Fibroblast of the conjunctiva (primary cell): ENCODE data around the gene PIP5K1B.

Experiments used
- DNase-seq: peaks from one replicate; pipeline ENCODE4 v3.0.0-alpha.2; 2010; ENCODE audit warnings: low read depth

Gene PIP5K1B

DNA sequence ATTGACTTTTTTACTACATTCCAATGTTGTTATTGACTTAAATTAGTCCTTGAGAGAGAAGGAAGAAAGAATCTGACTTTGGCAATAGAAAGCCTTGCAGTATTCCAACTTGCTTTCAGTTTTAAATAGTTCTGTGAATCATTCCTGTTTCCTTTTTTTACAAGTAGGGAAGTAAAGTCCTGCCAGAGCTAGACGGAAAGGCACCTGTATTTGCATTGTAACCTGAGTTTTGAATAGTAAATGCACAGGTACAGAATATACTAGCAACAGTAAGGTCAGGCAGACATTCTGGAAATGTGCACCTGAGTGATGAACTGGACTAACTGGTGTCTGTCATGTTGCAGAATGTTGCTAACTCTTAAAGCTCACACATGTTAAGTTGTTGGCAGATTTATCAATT lies 208.0 kb downstream of the PIP5K1B start:
- no peak for DNase-seq

DNA sequence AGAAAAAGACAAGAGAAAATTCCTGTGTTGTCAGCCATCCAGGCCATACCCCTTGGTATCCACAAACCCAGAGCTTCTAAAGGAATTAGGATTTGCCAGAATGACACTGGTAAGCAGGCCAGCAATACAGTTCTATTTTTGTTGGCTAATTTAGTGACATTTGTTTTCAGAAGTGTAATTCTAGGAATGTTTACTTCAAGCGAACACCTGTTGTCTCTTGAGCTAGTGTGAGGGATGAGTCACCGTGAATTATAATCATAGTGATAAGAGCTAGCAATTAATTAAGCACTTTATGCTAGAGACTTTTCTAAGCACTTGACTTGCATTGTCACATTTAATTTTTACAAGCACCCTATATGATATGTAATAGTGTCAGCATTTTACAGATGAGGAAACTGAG lies 209.7 kb downstream of the PIP5K1B start:
- DNase-seq = no peak

DNA sequence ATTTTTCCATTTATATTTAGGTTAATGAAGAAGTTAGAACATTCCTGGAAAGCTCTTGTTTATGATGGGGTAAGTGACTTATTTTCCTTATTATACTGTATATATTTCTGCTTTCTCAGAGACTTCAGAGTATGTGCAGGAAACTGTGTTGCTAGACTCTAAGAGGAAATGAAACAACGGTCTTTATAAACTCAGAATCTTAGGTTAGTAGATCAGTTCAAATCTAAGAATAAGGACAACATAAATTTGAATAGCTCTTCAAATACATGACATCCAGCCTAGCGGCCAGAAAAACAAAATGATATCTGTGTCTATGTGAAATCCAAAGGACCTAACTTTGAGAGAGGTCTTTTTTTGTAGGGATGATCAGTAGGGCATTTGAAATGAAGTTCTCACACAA lies 214.6 kb downstream of the PIP5K1B start:
- no peak for DNase-seq

DNA sequence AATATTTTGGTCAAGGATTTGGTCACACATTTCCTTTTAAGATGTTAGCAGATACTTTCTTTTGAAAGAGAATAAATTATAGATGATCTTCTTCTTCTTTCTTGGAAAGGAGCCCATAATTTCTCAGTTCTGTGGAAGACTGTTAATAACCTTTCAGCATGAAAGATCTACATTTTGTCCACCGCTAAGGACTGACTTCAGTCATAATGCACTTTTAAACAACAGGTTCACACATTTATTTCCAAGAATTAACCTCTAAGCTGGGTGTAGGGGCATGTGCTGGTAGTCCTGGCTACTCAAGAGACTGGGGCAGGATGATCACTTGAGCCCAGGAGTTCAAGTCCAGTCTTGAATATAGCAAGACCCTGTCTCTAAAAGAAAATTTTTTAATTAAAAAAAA lies 215.9 kb downstream of the PIP5K1B start:
- no peak for DNase-seq

DNA sequence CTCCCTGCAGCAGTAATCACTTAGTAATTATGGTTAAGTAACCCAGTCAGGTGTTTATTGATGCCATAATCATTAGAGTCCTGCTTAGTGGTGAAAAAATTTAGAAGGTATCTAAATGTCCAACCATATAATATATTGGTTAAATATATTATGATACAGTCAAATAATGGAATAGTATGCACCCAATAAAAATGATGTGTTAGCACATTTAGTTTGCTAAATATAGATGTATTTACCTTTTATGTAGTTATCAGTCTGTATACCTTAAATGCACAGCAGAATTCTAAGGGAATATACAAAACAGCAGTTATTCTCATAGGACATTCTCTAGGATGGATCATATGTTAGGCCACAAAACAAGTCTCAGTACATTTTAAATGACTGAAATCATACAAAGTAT lies 218.4 kb downstream of the PIP5K1B start:
- DNase-seq = no peak

DNA sequence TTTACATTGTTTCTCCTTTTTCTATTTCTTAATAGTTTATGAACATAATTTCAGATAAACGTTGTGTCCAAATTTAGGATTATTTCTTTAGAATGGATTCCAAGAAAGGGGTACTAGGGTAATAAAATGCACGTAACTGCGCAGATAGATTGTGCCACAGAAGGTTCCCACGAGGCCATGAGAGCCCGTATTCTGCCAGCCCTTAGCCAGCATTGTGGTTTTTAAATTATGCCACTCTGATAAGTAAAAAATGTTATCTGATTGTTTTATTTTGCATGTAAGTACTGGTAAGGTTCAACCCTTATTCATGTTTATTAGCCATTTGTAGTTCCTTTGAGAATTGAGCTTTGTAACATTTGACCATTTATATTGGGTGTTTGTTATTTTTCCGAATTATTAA lies 220.1 kb downstream of the PIP5K1B start:
- no peak for DNase-seq

DNA sequence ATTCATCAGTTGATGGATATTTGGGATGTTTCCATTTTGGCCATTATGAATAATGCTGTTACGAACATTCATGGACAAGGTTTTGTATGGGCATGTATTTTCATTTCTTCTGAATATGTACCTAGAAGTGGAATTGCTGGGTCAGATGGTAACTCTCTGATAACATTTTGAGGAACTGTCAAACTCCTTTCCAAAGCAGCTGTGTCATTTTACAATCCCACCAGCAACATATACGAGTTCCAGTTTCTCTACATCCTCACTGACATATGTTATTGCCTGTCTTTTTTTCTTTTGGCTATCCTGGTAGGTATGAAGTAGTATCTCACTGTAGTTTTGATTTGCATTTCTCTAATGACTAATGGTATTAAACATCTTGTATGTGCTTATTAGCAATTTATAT lies 222.1 kb downstream of the PIP5K1B start:
- no peak for DNase-seq

DNA sequence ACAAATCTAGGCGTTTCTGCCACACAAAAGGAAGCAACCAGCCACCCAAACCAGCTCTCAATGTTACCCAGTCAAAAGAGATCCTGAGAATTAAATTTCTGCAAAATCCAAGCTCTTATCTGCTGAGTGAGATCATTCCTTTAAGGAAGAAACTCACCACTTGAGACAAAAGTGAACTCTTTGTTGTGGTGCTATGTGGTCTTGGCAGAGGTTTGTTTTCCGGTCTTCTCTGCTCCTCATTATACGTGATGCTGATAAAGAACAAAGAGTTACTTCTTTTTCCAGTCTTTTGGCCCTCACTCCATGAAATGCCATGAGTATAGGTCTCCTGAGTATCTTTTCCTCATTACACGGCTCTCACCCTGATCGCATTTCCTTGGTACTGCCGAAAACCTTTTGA lies 226.8 kb downstream of the PIP5K1B start:
- DNase-seq = no peak

DNA sequence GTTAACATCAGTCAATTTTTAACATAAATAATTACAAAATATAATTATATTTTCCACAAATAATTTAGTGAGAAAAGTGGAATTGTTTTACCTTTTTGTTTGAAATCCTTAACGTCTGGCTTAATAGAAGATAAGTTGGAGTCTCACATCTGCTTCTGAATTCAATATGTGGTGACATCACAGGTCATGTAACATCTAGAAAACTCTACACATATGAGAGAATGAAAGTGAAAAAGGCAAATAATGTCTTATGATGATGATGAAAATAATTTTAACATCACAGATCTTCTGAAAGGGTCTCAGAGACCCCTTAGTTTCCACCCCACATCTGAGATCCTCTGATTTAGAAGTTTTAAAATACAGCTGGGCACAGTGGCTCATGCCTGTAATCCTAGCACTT lies 227.4 kb downstream of the PIP5K1B start:
- no peak for DNase-seq

DNA sequence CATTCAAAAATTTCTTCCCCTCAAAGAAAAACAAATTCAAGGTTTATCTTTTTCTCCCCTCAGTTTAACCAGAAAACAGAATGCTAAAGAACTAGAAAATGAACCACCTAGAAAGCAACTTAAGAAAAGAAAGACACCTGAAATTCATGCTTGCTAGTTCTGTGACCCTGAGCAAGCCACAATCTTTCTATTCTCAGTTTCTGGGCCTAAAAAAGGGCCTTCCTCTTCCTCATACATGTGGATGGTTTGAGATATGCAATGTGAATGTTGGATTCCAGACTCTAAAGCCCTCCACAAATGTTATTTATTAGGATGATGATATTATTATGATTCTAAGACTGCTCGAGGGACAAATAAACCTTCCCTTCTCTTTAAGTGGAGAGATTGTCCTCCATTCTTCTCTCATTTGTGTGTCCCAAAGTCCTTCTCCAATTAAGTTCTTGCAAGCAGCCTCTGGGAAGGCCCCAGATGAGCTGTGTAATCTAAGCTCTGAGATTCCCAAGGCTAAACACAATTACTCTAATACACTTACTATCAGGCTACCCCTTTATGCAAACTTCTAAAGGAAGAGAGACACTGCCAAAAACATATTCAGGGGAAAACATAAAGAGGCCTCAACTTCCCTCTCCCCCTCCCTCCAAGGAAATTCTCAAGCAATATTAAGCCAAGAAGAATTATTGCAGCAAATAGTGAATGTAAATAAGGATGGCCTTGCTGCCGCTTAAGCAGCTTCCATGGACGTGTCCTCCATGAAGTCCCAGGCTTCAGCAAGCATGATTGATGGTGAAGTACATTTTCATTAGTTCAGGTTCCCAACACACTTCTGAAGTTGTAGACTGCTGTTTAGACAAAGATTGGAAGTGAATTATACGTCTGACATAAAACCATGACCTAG lies 228.6 kb downstream of the PIP5K1B start:
- DNase-seq = no peak

DNA sequence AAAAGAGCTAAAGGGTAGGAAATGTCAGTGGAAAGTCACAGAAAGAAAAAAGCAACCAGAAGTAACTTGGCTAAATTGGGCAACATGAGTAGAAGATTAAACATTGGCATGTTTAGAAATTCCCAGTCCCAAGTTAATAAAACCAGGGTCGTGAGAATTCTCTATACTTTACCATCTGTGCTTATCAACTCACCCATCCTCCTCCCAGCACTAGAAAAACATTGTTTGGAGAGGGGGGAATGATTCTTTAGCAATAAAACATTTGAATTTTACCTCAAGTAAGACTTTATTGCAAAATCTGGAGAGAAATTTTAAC lies 229.2 kb downstream of the PIP5K1B start:
- no peak for DNase-seq

DNA sequence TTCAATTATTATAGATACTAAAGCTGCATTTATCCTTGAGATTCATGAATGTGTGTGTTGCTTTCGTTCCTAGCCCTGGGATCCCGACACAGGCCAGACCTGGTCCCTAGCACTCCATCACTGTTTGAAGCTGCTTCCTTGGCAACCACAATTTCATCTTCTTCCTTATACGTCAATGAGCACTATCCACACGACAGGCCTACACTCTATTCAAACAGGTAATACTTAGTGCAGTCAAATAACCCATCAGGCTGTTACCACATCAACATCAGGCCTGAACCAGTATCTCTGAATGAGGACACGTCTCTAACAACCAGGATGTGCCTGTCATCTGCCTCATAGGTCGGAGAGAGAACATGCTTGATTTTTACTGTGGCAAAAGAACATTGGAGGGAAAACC lies 235.5 kb downstream of the PIP5K1B start:
- no peak for DNase-seq

DNA sequence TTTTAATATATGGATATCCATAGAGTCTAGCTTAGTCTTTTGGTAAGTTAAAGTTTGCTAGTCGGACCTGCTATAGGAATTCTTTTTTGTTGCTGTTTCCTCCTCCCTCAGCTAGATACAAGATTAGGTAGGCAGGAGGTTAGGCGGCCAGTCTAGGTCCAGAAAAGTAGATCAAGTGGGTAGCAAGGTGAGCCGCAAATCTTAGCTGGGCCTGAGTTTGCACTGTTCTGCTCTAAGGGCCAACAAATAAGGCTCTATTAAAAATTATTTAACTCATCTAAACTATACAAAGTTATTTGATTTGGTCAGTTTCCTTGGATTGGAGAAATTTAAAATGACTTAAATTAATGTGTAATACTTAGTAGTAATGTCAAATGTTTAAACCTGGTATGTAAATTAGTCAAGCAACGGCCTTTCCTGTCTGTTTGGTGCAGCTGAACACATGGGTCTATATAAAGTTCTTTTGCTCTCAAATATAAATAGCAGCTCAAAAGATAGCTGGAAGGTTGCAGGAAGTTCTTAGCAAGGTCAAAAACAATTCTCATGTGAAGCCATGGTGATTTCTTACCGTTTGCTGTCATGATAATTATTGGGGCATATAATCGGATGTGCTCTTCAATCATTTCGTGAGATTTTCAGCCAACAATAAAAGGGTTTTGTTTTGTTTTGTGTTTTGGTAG lies 236.9 kb downstream of the PIP5K1B start:
- DNase-seq = no peak

DNA sequence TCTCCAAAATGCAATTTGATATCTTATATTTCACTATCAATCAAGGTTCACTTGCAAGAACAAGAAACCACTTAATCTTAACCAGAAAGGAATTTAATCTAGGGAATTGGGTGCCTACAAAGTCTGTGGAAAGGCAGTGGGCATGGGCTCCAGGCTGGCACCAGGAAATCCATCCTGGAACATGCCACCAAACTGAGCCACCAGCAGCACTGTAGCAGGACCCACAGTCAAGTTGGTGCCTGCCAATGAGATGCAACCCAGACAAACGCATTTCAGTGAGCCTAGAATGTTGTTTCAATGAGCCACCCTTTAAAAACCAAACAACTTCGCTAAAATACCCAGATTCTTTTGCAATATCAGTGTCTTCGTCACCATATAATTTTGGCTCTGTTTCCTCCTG lies 237.8 kb downstream of the PIP5K1B start:
- no peak for DNase-seq

DNA sequence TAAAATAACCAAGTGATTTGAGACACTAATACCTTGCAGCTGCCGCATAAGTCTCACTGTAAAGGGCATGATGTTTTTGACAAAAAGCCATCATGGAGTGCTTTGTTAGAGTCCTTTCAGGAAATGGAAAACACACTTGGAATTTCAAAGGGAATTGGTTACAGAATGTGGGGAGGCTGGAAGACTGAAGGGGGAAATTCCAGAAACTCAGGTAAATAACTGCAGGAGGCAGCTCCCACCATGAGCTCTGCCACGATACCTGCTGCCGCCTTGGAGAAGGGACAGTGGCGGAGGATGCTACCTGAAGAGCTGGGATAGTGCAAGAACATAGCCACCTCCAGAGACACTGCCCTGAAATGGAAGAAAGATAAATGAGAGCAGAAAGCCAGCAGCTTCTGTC lies 242.0 kb downstream of the PIP5K1B start:
- DNase-seq = no peak

DNA sequence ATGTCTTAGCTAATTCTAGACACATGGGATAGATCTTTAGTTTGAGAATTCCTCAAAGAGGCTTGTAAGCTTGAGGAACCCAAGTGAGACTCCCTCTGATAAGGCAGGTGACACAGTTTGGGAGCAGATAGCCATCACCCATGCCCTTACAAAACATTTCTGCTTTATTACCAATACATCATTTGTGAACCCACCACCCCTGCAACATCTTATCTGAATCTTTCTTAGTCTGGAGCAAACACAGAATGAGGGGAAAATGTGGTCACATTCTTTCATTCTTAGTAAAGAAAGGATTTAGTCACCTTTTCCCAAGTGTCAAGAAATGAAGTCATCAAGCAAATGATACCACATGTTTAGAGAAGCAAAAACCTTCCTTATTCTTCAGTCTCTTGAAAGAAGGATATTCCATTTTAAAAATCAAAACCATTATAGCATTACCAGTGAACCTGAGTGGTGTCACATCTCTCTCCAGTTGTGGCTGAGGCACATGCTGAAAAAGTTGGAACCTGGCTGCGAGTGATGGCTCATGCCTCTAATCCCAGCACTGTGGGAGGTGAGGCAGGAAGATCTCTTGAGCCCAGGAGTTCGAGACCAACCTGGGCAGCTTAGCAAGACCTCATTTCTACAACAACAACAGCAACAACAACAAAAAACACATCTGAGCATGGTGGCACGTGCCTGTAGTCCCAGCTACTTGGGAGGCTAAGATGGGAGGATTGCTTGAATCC lies 243.0 kb downstream of the PIP5K1B start:
- no peak for DNase-seq

DNA sequence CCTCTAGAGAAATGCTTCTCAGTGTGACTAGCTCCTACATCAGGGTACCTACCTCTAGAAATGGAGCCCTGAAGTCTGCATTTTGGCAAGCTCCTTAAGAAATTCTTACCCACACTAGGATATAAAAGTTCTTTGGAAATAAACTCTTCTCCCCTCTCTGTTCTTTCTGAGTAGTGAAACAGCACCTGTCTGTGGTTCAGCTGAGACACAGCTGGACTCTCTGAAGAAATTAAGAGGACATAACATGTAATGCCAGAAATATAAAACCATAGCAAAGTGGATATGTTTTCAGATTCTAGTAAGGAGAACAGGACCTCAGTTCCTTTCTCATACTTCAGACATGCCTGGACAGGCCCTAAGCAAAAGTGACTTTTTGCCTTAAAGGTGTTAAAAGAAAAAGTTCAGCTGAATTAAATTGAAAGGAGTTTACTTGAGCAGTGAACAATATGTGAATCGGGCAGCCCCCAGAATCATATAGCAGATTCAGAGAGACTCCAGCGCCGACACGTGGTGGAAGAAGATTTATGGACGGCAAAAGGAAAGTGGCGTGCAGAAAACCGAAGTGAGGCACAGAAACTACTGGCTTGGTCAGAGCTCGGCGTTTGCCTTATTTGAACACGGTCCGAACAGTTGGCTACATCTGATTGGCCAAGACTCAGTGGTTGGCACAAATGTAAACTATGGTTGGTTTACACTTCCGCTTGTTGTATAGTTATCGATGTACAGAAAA lies 244.4 kb downstream of the PIP5K1B start:
- DNase-seq = no peak

DNA sequence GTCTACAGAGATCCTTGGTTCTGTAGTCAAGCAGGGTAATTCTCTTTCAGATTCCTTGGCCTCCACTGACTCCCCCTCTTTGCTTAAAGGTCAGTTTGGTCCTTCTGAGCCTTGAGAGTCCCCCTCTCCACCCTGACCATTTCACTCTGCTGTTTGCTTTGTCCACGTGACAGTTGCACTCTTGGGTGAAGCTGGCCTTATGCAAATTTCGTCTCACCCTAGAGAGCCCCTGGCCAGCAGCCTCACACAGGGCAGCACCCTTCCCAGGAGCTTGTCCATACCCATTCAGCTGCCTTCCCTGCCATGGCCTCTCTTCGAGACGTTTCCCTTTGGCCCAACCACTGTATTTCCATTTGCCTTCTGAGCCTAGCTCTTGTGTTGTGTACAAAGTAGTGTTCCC lies 245.1 kb downstream of the PIP5K1B start:
- no peak for DNase-seq

DNA sequence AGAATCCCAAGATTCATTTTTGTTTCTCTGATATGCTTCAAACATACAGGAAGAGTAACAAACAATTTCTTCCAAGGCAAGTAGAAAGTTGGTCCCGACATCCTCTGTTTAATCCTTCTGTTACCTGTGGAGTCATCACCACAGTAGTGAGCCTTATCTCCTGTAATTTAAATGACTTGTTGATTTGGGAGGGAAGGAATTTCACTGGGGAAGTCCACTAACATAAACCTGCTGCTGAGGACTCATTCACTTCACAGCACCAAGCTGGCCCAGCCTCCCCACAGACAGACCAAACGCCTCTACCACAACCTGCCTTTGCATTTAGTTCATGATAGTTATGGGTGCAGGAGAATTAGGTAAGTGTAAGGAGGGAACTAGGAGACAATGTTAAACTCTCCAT lies 245.6 kb downstream of the PIP5K1B start:
- DNase-seq = no peak

DNA sequence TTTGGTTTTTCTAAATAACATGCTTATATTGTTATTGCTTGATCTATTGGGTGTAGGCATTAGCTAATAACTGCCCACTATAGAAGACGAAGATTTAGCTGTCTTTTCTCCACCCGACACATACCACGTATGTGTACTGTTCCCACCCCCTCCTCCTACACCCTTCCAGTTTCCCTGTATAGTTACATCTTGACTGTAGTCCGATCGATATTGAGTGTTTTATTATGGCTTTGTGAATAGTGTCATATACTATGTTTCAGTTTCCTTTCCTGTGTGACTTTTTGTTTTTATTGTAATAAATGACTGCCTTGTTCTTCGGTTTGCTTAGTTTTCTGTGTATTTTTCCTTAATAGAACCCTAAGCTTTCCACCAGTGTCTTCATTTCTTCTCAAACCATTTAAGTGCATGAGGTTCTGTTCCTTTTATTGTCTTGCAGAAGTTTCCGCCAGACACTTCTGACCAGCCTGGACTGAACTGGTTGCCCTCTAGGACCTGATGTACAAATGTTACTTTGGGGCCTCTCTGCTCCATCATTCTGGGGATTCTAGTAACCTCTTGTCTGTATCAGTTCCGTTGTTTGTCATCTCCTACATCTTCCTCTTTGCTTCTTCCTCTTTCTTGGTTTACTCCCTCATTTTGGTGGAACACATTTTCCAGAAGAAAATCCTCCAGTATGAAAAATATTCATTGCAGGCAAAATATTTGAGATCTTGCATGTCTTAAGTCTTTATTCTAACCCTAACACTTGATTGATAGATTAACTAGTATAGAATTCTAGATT lies 247.0 kb downstream of the PIP5K1B start:
- no peak for DNase-seq

DNA sequence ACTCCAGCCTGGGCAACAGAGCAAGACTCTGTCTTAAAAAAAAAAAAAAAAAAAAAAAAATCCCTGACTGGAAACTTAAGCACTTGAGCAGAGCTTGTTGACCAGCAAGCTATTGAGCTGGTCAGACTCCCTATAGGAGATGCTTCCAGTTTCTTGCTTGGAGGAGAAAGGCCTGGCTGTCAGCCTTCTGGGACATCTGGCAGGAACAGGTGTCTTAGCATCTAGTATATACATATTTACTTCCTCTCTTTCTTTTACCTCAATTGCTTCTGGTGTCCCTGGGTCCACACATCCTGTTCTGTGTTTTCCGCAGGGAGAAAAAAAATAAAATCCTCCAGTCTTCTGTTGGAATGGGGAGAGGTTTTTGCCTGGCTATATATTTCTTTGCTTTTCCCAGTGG lies 248.7 kb downstream of the PIP5K1B start:
- DNase-seq = no peak

DNA sequence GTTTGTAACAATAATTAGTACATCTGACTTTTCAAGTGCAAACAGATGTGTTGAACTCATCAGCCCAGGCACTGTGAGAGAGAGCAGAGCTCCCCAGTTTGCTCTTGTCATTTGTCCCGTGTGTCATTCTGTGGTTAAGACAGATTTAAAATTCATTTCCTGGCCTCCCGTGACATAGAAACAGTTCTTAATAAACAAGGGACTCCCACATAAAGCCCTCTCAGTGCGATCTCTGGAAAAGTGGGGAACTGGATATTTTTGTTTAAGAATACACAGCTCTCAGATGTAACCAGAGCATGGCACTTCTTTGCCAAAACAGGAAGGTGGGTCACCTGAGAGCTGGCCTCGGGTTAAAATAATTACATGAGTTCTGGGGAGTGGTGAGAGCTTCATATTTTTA lies 250.3 kb downstream of the PIP5K1B start:
- no peak for DNase-seq
